ENCODE results near the gene CHRNA4.

CHRNA4 gene

DNA sequence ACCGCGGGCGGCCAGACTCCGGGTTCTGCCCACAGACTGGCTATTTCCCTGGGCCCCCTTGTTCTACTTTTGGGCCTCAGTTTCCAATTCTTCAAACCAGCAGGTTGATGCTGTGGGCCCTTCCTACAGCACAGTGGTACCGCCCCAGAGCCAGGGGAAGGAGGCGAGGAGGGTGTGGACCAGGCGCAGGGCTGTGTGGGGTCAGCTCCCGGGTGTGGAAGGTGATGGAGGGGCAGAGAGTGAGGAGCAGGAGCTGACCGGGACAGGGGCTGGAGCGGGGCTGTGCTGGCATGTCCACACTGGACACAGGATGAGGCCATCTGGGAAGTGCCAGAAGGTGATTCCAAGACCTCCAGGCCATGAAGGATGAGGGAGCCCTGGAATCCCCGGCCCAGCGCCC lies 35.2 kb upstream of the CHRNA4 start:
- DNase-seq (ENCODE audit: insufficient read length): no peak
- FAIRE-seq: no peak
- TF ChIP-seq POLR2AphosphoS5 (IDR thresholded peaks at IDR 0.05; ENCODE audit: low read depth, low read length) (no peak), POLR2A (IDR thresholded peaks at IDR 0.05; ENCODE audit: low read depth, low read length) (no peak), TAF1 (IDR thresholded peaks at IDR 0.05; ENCODE audit: borderline replicate concordance, low read depth, low read length) (no peak)

DNA sequence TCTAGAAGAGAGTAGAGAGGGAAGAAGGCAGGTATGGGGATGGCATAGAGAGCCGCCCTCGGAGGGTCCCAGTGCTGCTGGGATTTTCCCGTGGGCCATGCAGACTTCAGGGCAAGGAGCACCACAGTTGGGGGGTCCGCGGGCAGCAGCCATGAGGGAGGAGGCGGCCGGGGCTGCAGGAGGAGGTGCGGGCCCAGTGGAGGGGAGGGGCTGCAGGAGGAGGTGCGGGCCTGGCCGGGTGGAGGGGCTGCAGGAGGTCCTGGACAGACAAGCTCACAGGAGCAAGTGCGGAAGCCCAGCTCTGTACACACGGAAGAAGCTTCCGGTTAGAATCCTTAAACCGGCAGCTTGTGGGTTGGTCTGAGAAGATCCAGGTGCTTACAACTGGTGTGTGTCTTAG lies 34.6 kb upstream of the CHRNA4 start:
- no peak for FAIRE-seq
- TF ChIP-seq POLR2AphosphoS5 (IDR thresholded peaks at IDR 0.05; ENCODE audit: low read depth, low read length) (no peak), POLR2A (IDR thresholded peaks at IDR 0.05; ENCODE audit: low read depth, low read length) (no peak), TAF1 (IDR thresholded peaks at IDR 0.05; ENCODE audit: borderline replicate concordance, low read depth, low read length) (no peak)
- no peak for DNase-seq (ENCODE audit: insufficient read length)

DNA sequence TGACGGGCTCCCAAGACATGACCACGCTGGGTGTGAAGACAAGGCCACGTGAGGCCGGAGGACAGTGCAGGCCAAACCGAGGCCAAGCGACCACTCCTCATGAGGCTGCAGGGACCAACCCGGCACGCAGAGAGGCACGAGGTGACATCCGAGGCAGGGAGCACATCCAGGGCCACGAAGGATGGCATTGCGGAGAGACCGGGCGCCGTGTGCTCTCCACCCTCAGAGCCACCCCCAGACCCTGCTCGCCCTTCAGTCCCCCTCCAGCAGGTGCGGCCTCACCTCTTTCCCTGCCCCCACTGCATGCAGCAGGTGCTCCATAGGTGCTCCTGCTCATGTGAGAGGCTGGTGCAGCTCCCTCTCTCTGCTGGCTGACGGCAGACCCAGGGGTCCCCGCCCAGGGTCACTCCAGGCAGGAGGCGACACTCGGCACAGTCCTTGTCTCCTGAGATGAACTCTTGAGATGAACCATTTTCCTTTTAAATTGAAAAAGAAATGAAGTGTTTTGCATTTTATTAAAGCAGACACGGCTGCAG lies 33.8 kb upstream of the CHRNA4 start:
- DNase-seq (ENCODE audit: insufficient read length): no peak
- no peak for FAIRE-seq
- TF ChIP-seq TAF1 (IDR thresholded peaks at IDR 0.05; ENCODE audit: borderline replicate concordance, low read depth, low read length) (no peak), POLR2A (IDR thresholded peaks at IDR 0.05; ENCODE audit: low read depth, low read length) (no peak), POLR2AphosphoS5 (IDR thresholded peaks at IDR 0.05; ENCODE audit: low read depth, low read length) (no peak)

- FAIRE-seq: no peak
- DNase-seq (ENCODE audit: insufficient read length): no peak
- TF ChIP-seq TAF1 (IDR thresholded peaks at IDR 0.05; ENCODE audit: borderline replicate concordance, low read depth, low read length) (no peak), POLR2A (IDR thresholded peaks at IDR 0.05; ENCODE audit: low read depth, low read length) (no peak), POLR2AphosphoS5 (IDR thresholded peaks at IDR 0.05; ENCODE audit: low read depth, low read length) (no peak)
These were observed 33.1 kb upstream of the CHRNA4 start for GRCh38 chr20:63394069-63394919.

GRCh38 chr20:63393566-63393965 lies 32.4 kb upstream of the CHRNA4 start:
- FAIRE-seq: no peak
- TF ChIP-seq POLR2AphosphoS5 (IDR thresholded peaks at IDR 0.05; ENCODE audit: low read depth, low read length): no peak
- TF ChIP-seq TAF1 (IDR thresholded peaks at IDR 0.05; ENCODE audit: borderline replicate concordance, low read depth, low read length): no peak
- TF ChIP-seq POLR2A (IDR thresholded peaks at IDR 0.05; ENCODE audit: low read depth, low read length): no peak
- no peak for DNase-seq (ENCODE audit: insufficient read length)

- no peak for DNase-seq (ENCODE audit: insufficient read length)
- FAIRE-seq: no peak
- TF ChIP-seq POLR2A (IDR thresholded peaks at IDR 0.05; ENCODE audit: low read depth, low read length) (no peak), TAF1 (IDR thresholded peaks at IDR 0.05; ENCODE audit: borderline replicate concordance, low read depth, low read length) (no peak), POLR2AphosphoS5 (IDR thresholded peaks at IDR 0.05; ENCODE audit: low read depth, low read length) (no peak)
These were observed 31.6 kb upstream of the CHRNA4 start for GRCh38 chr20:63392465-63393365.

- no peak for DNase-seq (ENCODE audit: insufficient read length)
- FAIRE-seq: peak; percentile 17
- TF ChIP-seq TAF1 (IDR thresholded peaks at IDR 0.05; ENCODE audit: borderline replicate concordance, low read depth, low read length) (no peak), POLR2A (IDR thresholded peaks at IDR 0.05; ENCODE audit: low read depth, low read length) (no peak), POLR2AphosphoS5 (IDR thresholded peaks at IDR 0.05; ENCODE audit: low read depth, low read length) (no peak)
These were observed 26.8 kb upstream of the CHRNA4 start for GRCh38 chr20:63387917-63388316.

DNA sequence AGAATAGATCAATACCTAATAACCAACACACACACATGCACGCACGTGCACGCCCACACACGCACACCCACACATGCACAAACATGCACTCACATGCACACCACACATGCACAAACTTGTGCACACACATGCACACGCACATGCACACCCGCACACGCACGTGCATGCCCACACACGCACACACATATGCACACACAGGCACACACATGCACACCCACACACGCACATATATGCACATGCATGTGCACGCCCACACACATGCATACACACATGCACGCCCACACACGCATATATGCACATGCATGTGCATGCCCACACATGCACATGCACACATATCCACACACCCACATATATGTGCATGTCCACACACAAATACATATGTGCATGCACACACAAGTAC lies 26.2 kb upstream of the CHRNA4 start:
- no peak for FAIRE-seq
- TF ChIP-seq POLR2A (IDR thresholded peaks at IDR 0.05; ENCODE audit: low read depth, low read length) (no peak), TAF1 (IDR thresholded peaks at IDR 0.05; ENCODE audit: borderline replicate concordance, low read depth, low read length) (no peak), POLR2AphosphoS5 (IDR thresholded peaks at IDR 0.05; ENCODE audit: low read depth, low read length) (no peak)

GRCh38 chr20:63386491-63386890 lies 25.3 kb upstream of the CHRNA4 start:
- FAIRE-seq (no peak), DNase-seq (ENCODE audit: insufficient read length) (no peak)
- TF ChIP-seq TAF1 (IDR thresholded peaks at IDR 0.05; ENCODE audit: borderline replicate concordance, low read depth, low read length) (no peak), POLR2AphosphoS5 (IDR thresholded peaks at IDR 0.05; ENCODE audit: low read depth, low read length) (no peak), POLR2A (IDR thresholded peaks at IDR 0.05; ENCODE audit: low read depth, low read length) (no peak)

More for the DNA sequence above, 26.2 kb upstream of the CHRNA4 start:
- DNase-seq (ENCODE audit: insufficient read length): no peak

GRCh38 chr20:63385819-63386218 lies 24.7 kb upstream of the CHRNA4 start:
- FAIRE-seq (no peak), DNase-seq (ENCODE audit: insufficient read length) (no peak)
- TF ChIP-seq TAF1 (IDR thresholded peaks at IDR 0.05; ENCODE audit: borderline replicate concordance, low read depth, low read length): no peak
- no peak for TF ChIP-seq POLR2A (IDR thresholded peaks at IDR 0.05; ENCODE audit: low read depth, low read length)

- FAIRE-seq (no peak), DNase-seq (ENCODE audit: insufficient read length) (no peak)
- no peak for TF ChIP-seq TAF1 (IDR thresholded peaks at IDR 0.05; ENCODE audit: borderline replicate concordance, low read depth, low read length)
- TF ChIP-seq POLR2A (IDR thresholded peaks at IDR 0.05; ENCODE audit: low read depth, low read length): no peak
- TF ChIP-seq POLR2AphosphoS5 (IDR thresholded peaks at IDR 0.05; ENCODE audit: low read depth, low read length): no peak
These were observed 23.2 kb upstream of the CHRNA4 start for GRCh38 chr20:63384336-63384735.

Data from GM12892 (cell line).